Mesothelial cell of epicardium (in vitro differentiated cells): Measurements from ENCODE around the gene ASAP2. TPM values are rescaled to one million over a fixed set of nuclear protein-coding genes. Genes with fewer than 3 reads are reported as not detected.

Experiments
- DNase-seq, 2 experiments: peaks; one replicate each; pipeline ENCODE4 v3.0.0; 2021; ENCODE audit warnings: low spot score in 2 of 2; ENCODE audit not compliant: unreplicated experiment in 2 of 2
- H3K27ac Mint-ChIP-seq: 2 replicates; pipeline ENCODE4 v1.8.0; 2021; ENCODE audit warnings: mixed read lengths
- H3K27me3 Mint-ChIP-seq: 2 replicates; pipeline ENCODE4 v1.8.0; 2021; ENCODE audit warnings: low read depth, mixed read lengths
- H3K36me3 Mint-ChIP-seq: 2 replicates; pipeline ENCODE4 v1.8.0; 2021; ENCODE audit warnings: mixed read lengths
- H3K4me1 Mint-ChIP-seq: 2 replicates; pipeline ENCODE4 v1.8.0; 2021; ENCODE audit warnings: mixed read lengths
- H3K4me3 Mint-ChIP-seq: 2 replicates; pipeline ENCODE4 v1.8.0; 2021; ENCODE audit warnings: mild to moderate bottlenecking, moderate library complexity, mixed read lengths
- H3K9me3 Mint-ChIP-seq: 2 replicates; pipeline ENCODE4 v1.8.0; 2021; ENCODE audit warnings: mixed read lengths
- total RNA-seq: library from RNA; stranded (reverse); gene quantifications from 3 replicates; pipeline ENCODE4 v1.2.1, GENCODE V29; 2021
- TF ChIP-seq, protein P1 (sequence below): fragments of 200-600 bp; sonication (generic); IDR thresholded peaks from one replicate; pipeline ENCODE4 v1.5.0; 2021; ENCODE audit warnings: antibody characterized with exemption; ENCODE audit not compliant: unreplicated experiment

ASAP2 gene
- total RNA-seq, 1 donor from 2014 or later: 25.8 TPM

GRCh38 chr2:9366026-9366425, 159.4 kb downstream of the ASAP2 start:
- Mint-ChIP-seq H3K9me3 (no peaks in the 10 kb centered on the region), H3K27ac (no peak overlapping the region), H3K4me3 (no peak overlapping the region), H3K36me3 (peaks cover 24% of the 10 kb centered on the region), H3K4me1 (no peaks in the 10 kb centered on the region), H3K27me3 (no peaks in the 10 kb centered on the region)
- TF ChIP-seq, protein P1, sequence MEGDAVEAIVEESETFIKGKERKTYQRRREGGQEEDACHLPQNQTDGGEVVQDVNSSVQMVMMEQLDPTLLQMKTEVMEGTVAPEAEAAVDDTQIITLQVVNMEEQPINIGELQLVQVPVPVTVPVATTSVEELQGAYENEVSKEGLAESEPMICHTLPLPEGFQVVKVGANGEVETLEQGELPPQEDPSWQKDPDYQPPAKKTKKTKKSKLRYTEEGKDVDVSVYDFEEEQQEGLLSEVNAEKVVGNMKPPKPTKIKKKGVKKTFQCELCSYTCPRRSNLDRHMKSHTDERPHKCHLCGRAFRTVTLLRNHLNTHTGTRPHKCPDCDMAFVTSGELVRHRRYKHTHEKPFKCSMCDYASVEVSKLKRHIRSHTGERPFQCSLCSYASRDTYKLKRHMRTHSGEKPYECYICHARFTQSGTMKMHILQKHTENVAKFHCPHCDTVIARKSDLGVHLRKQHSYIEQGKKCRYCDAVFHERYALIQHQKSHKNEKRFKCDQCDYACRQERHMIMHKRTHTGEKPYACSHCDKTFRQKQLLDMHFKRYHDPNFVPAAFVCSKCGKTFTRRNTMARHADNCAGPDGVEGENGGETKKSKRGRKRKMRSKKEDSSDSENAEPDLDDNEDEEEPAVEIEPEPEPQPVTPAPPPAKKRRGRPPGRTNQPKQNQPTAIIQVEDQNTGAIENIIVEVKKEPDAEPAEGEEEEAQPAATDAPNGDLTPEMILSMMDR: no peak
- DNase-seq: no peak

DNA sequence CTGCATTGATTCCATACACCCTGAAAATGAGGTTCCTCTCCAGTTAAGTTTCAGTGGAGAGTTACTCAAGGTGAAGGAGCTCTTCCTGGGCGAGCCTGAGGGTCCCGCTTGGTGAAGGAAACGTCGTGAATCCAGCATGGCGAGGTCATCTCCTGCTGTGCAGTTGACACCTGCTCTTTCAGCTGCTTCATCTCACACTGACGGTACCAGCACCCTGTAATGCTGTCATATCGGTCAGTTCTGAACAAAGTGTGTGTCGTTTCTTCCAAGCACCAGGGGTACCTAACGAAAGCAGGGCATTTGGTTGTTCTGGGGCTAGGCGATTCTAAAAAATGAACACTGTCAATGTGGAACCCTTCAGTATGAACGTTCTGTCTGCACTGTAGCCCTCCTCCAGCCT, 164.1 kb downstream of the ASAP2 start:
- Mint-ChIP-seq H3K9me3 (no peaks in the 10 kb centered on the region), H3K4me1 (no peaks in the 10 kb centered on the region), H3K27me3 (no peaks in the 10 kb centered on the region), H3K27ac (no peak overlapping the region), H3K4me3 (no peak overlapping the region), H3K36me3 (peaks cover 18% of the 10 kb centered on the region)
- TF ChIP-seq, protein P1: no peak
- no peak for DNase-seq

DNA sequence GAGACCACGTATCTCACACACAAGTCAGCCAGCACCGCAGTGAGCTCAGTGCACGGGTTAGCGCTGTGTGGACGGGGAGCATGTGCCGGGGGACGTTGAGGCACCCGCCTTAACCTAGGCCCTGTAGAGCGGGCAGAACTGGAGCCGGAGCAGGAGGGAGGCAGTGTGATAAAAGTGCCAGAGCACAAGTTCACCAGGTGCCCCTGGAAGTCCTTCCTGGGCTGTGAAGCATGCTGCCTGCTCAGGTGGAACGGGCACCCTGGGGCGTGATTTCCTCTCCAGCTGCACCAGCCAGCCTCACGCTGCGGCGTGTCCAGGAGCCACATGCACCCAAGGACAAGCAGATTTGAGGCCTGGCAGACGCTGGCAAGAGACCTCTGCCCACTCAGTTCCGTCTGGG, 166.4 kb downstream of the ASAP2 start:
- DNase-seq: no peak
- TF ChIP-seq, protein P1: no peak
- H3K36me3 Mint-ChIP-seq: peaks cover 15% of the 10 kb centered on the region
- H3K27ac Mint-ChIP-seq: no peak overlapping the region
- no peaks in the 10 kb centered on the region for H3K9me3 Mint-ChIP-seq
- H3K4me1 Mint-ChIP-seq: no peaks in the 10 kb centered on the region
- no peaks in the 10 kb centered on the region for H3K27me3 Mint-ChIP-seq
- H3K4me3 Mint-ChIP-seq: no peak overlapping the region

- Mint-ChIP-seq H3K4me3 (no peak overlapping the region), H3K27ac (no peak overlapping the region), H3K27me3 (no peaks in the 10 kb centered on the region), H3K9me3 (no peaks in the 10 kb centered on the region), H3K36me3 (peaks cover 12% of the 10 kb centered on the region), H3K4me1 (no peaks in the 10 kb centered on the region)
- TF ChIP-seq, protein P1: no peak
- no peak for DNase-seq
These were observed 166.9 kb downstream of the ASAP2 start for GRCh38 chr2:9373476-9373875.

- peaks cover 13% of the 10 kb centered on the region for H3K36me3 Mint-ChIP-seq
- DNase-seq: no peak
- TF ChIP-seq, protein P1: no peak
- no peaks in the 10 kb centered on the region for H3K9me3 Mint-ChIP-seq
- H3K27me3 Mint-ChIP-seq: no peaks in the 10 kb centered on the region
- H3K4me1 Mint-ChIP-seq: no peaks in the 10 kb centered on the region
- H3K27ac Mint-ChIP-seq: no peak overlapping the region
- H3K4me3 Mint-ChIP-seq: no peak overlapping the region
These were observed 167.6 kb downstream of the ASAP2 start for GRCh38 chr2:9374071-9374730.

GRCh38 chr2:9375857-9376428, 169.3 kb downstream of the ASAP2 start:
- H3K27ac Mint-ChIP-seq: no peak overlapping the region

More at GRCh38 chr2:9375857-9376428, 169.3 kb downstream of the ASAP2 start:
- H3K36me3 Mint-ChIP-seq: peaks cover 19% of the 10 kb centered on the region
- DNase-seq: no peak
- no peaks in the 10 kb centered on the region for H3K4me1 Mint-ChIP-seq
- H3K4me3 Mint-ChIP-seq: no peak overlapping the region
- no peaks in the 10 kb centered on the region for H3K27me3 Mint-ChIP-seq
- H3K9me3 Mint-ChIP-seq: no peaks in the 10 kb centered on the region
- TF ChIP-seq, protein P1: no peak
